IMR-90 (cell line): ENCODE results near the gene PAPPA. TPM values are rescaled to one million over a fixed set of nuclear protein-coding genes. Genes with fewer than 3 reads are reported as not detected.

Experiments used
- ATAC-seq: fragments of 200-7000 bp; cut with Tn5 transposase; 2 replicates; pipeline ENCODE4 v1.9.1; 2020; ENCODE audit warnings: low read depth, mild to moderate bottlenecking, moderate library complexity
- BruUV-seq: library from RNA; stranded (reverse); fragments of 400-500 nt; replicated peaks from 2 replicates; lab custom pipeline; 2021; lab: Mats Ljungman, UMichigan
- CTCF ChIA-PET: fragments of 300-600 bp; formaldehyde crosslinking; extraction: SDS; loops from one replicate; lab custom pipeline; 2021; ENCODE audit warnings: antibody characterized with exemption; lab: Yijun Ruan, JAX
- POLR2A ChIA-PET: fragments of 300-600 bp; sonication (Branson Sonifier 250); formaldehyde crosslinking; loops from one replicate; lab custom pipeline; 2022; ENCODE audit warnings: antibody characterized with exemption; ENCODE audit not compliant: unreplicated experiment; lab: Charles Lee
- DNase-seq: peaks from one replicate; pipeline ENCODE4 v3.0.0; 2013
- H2AFZ ChIP-seq: replicated peaks from 2 replicates; pipeline ENCODE3; 2013; ENCODE audit warnings: low read length, mild to moderate bottlenecking; ENCODE audit not compliant: poor library complexity
- H2AK5ac ChIP-seq: 2 replicates; pipeline ENCODE4 v1.6.1; 2013; ENCODE audit warnings: low read depth, low read length, inconsistent platforms
- H2AK9ac ChIP-seq: replicated peaks from 2 replicates; pipeline ENCODE3; 2013; ENCODE audit warnings: mild to moderate bottlenecking, low read depth, low read length, moderate library complexity; ENCODE audit not compliant: poor library complexity
- H2BK120ac ChIP-seq: 2 replicates; pipeline ENCODE4 v1.6.1; 2013; ENCODE audit warnings: low read depth, low read length, inconsistent platforms
- H2BK15ac ChIP-seq: 3 replicates; pipeline ENCODE4 v1.6.1; 2013; ENCODE audit warnings: low read depth, low read length, inconsistent platforms
- H2BK20ac ChIP-seq: 2 replicates; pipeline ENCODE4 v1.6.1; 2013; ENCODE audit warnings: low read depth, mild to moderate bottlenecking, inconsistent platforms, low read length, moderate library complexity
- H2BK5ac ChIP-seq: 2 replicates; pipeline ENCODE4 v1.6.1; 2013; ENCODE audit warnings: mild to moderate bottlenecking, low read depth, low read length, inconsistent platforms; ENCODE audit not compliant: poor library complexity, severe bottlenecking
- H3K14ac ChIP-seq: replicated peaks from 2 replicates; pipeline ENCODE4 v1.6.1; 2013; ENCODE audit warnings: low read depth, low read length, inconsistent platforms
- H3K18ac ChIP-seq: 2 replicates; pipeline ENCODE4 v1.6.1; 2013; ENCODE audit warnings: low read depth, low read length, control low read depth
- H3K23ac ChIP-seq: 2 replicates; pipeline ENCODE4 v1.6.1; 2013; ENCODE audit warnings: low read depth, low read length, inconsistent platforms
- H3K27ac ChIP-seq: 2 replicates; pipeline ENCODE4 v1.5.1; 2013; ENCODE audit warnings: mild to moderate bottlenecking, control low read depth, low read length; ENCODE audit not compliant: insufficient read depth
- H3K27me3 ChIP-seq: 2 replicates; pipeline ENCODE4 v1.6.1; 2013; ENCODE audit warnings: low read length; ENCODE audit not compliant: control insufficient read depth, insufficient read depth
- H3K36me3 ChIP-seq: 2 replicates; pipeline ENCODE4 v1.6.1; 2013; ENCODE audit warnings: low read length, mixed read lengths; ENCODE audit not compliant: control insufficient read depth, insufficient read depth
- H3K4ac ChIP-seq: 2 replicates; pipeline ENCODE4 v1.6.1; 2013; ENCODE audit warnings: low read depth, low read length, inconsistent platforms
- H3K4me1 ChIP-seq: 2 replicates; pipeline ENCODE4 v1.6.1; 2013; ENCODE audit warnings: low read length, mixed read lengths; ENCODE audit not compliant: control insufficient read depth, insufficient read depth
- H3K4me2 ChIP-seq: 2 replicates; pipeline ENCODE4 v1.6.1; 2013; ENCODE audit warnings: low read depth, mild to moderate bottlenecking, control low read depth, low read length, moderate library complexity
- H3K4me3 ChIP-seq: 2 replicates; pipeline ENCODE4 v1.5.1; 2013; ENCODE audit warnings: low read depth, mild to moderate bottlenecking, control low read depth, low read length, moderate library complexity; ENCODE audit not compliant: insufficient read depth
- H3K56ac ChIP-seq: 2 replicates; pipeline ENCODE4 v1.6.1; 2013; ENCODE audit warnings: low read length, inconsistent platforms; ENCODE audit not compliant: insufficient read depth; ENCODE audit errors: extremely low read depth
- H3K79me1 ChIP-seq, 2 experiments: 2 replicates each; pipeline ENCODE4 v1.6.1; 2013; ENCODE audit warnings: low read length in 2 of 2, inconsistent platforms in 1 of 2, low read depth in 1 of 2
- H3K9ac ChIP-seq: 2 replicates; pipeline ENCODE4 v1.6.1; 2013; ENCODE audit warnings: low read depth, low read length, control low read depth
- H3K9me1 ChIP-seq: 2 replicates; pipeline ENCODE4 v1.6.1; 2013; ENCODE audit warnings: low read length, inconsistent platforms; ENCODE audit not compliant: insufficient read depth
- H3K9me3 ChIP-seq: 2 replicates; pipeline ENCODE4 v1.6.1; 2013; ENCODE audit warnings: low read length; ENCODE audit not compliant: control insufficient read depth, insufficient read depth
- H4K20me1 ChIP-seq: 2 replicates; pipeline ENCODE4 v1.6.1; 2013; ENCODE audit warnings: low read length, inconsistent platforms; ENCODE audit not compliant: insufficient read depth
- H4K5ac ChIP-seq: 2 replicates; pipeline ENCODE4 v1.6.1; 2013; ENCODE audit warnings: mild to moderate bottlenecking, low read depth, low read length, control low read depth
- H4K8ac ChIP-seq, 2 experiments: 2 replicates each; pipeline ENCODE4 v1.6.1; 2013; ENCODE audit warnings: low read depth in 2 of 2, low read length in 2 of 2, control low read depth in 1 of 2, inconsistent platforms in 1 of 2
- H4K91ac ChIP-seq: 2 replicates; pipeline ENCODE4 v1.6.1; 2013; ENCODE audit warnings: low read depth, low read length, inconsistent platforms; ENCODE audit not compliant: insufficient read depth
- BHLHE40 ChIP-seq: fragments of 150-350 bp; IDR thresholded peaks from 2 replicates; pipeline ENCODE4 v1.6.1; 2016; ENCODE audit warnings: mild to moderate bottlenecking, low read depth, low read length
- CEBPB ChIP-seq: IDR thresholded peaks from 2 replicates; pipeline ENCODE4 v1.6.1; 2012; ENCODE audit warnings: low read depth, low read length, improper control_type of control experiment
- CHD1 ChIP-seq: IDR thresholded peaks from 2 replicates; pipeline ENCODE4 v1.6.1; 2012; ENCODE audit warnings: low read depth, low read length, improper control_type of control experiment
- CTCF ChIP-seq: conservative IDR thresholded peaks from 2 replicates; pipeline ENCODE4 v1.5.1; 2012; ENCODE audit warnings: mild to moderate bottlenecking, low read depth, low read length, improper control_type of control experiment
- ELK1 ChIP-seq: fragments of 150-350 bp; IDR thresholded peaks from 2 replicates; pipeline ENCODE4 v1.6.1; 2016; ENCODE audit warnings: low read depth, mild to moderate bottlenecking, low read length, moderate library complexity, borderline replicate concordance
- FOS ChIP-seq: fragments of 150-350 bp; IDR thresholded peaks from 2 replicates; pipeline ENCODE4 v1.6.1; 2016; ENCODE audit warnings: low read depth, low read length
- MAFK ChIP-seq: IDR thresholded peaks from 2 replicates; pipeline ENCODE4 v1.6.1; 2012; ENCODE audit warnings: low read depth, low read length, improper control_type of control experiment
- MAZ ChIP-seq: IDR thresholded peaks from 2 replicates; pipeline ENCODE4 v1.6.1; 2012; ENCODE audit warnings: low read depth, mild to moderate bottlenecking, low read length, improper control_type of control experiment, moderate library complexity, borderline replicate concordance
- MXI1 ChIP-seq: IDR thresholded peaks from 2 replicates; pipeline ENCODE4 v1.6.1; 2012; ENCODE audit warnings: low read depth, mild to moderate bottlenecking, low read length, moderate library complexity, borderline replicate concordance
- NFE2L2 ChIP-seq: fragments of 150-350 bp; IDR thresholded peaks from 2 replicates; pipeline ENCODE4 v1.6.1; 2016; ENCODE audit warnings: low read depth, mild to moderate bottlenecking, low read length
- POLR2A ChIP-seq: IDR thresholded peaks from 2 replicates; pipeline ENCODE4 v1.6.1; 2012; ENCODE audit warnings: mild to moderate bottlenecking, low read depth, low read length
- RAD21 ChIP-seq: IDR thresholded peaks from 2 replicates; pipeline ENCODE4 v1.6.1; 2012; ENCODE audit warnings: low read length, improper control_type of control experiment
- RCOR1 ChIP-seq: IDR thresholded peaks from 2 replicates; pipeline ENCODE4 v1.6.1; 2012; ENCODE audit warnings: mild to moderate bottlenecking, low read length, improper control_type of control experiment; ENCODE audit not compliant: insufficient replicate concordance
- RFX5 ChIP-seq: IDR thresholded peaks from 2 replicates; pipeline ENCODE4 v1.8.0; 2012; ENCODE audit warnings: low read depth, mild to moderate bottlenecking, low read length, moderate library complexity
- SMC3 ChIP-seq: fragments of 150-350 bp; IDR thresholded peaks from 2 replicates; pipeline ENCODE4 v1.6.1; 2016; ENCODE audit warnings: low read depth, mild to moderate bottlenecking, antibody characterized with exemption, low read length, moderate library complexity
- USF2 ChIP-seq: fragments of 150-350 bp; IDR thresholded peaks from 2 replicates; pipeline ENCODE4 v1.6.1; 2017; ENCODE audit warnings: mild to moderate bottlenecking, antibody characterized with exemption, low read length, low read depth
- WGBS, 2 experiments: methylation state at CpG; one replicate each; pipeline versions ENCODE4 v1.1.5 to v1.1.7; 2013; ENCODE audit warnings: missing lambda C conversion rate in 2 of 2; ENCODE audit not compliant: insufficient read length in 1 of 2; ENCODE audit errors: extremely low coverage in 2 of 2; 5-methylcytosine and 5-hydroxymethylcytosine counted together
- dilution Hi-C: fragments of 300-500 bp; cut with HindIII; formaldehyde crosslinking; loops from one replicate; pipeline ENCODE4 v1.14.3; 2018; ENCODE audit warnings: low sequenced_read_pairs; ENCODE audit not compliant: unreplicated experiment
- in situ Hi-C: fragments of 300-500 bp; cut with MboI; formaldehyde crosslinking; loops from 3 replicates; pipeline ENCODE4 v1.14.3; 2019; ENCODE audit warnings: low sequenced_read_pairs, inconsistent platforms, mixed read lengths
- intact Hi-C: fragments of 100-400 bp; cut with micrococcal nuclease; formaldehyde crosslinking; loops from 2 replicates; pipeline ENCODE4 v1.10.0; 2022
- polyA plus RNA-seq, 3 experiments: library from polyadenylated mRNA; depleted of rRNA; stranded (reverse); fragments of >200 nt; gene quantifications; 2 replicates each; pipeline ENCODE4 v1.2.3, GENCODE V29; 2012; ENCODE audit warnings: low replicate concordance in 1 of 3
- total RNA-seq: library from RNA; depleted of rRNA; stranded (reverse); fragments of >200 nt; gene quantifications from 2 replicates; pipeline ENCODE4 v1.2.3, GENCODE V29; 2012

Gene PAPPA
- total and polyA plus RNA-seq, 2 of the 4 experiments (the other 2 are of a cell fraction): 8.3 to 12.4 TPM

- no peak overlapping the region for H2BK5ac ChIP-seq
- H3K56ac ChIP-seq: no peak overlapping the region
- no peaks in the 10 kb centered on the region; the same call in none of the 2 replicates for H3K9me1 ChIP-seq
- no peak overlapping the region for H3K18ac ChIP-seq
- H3K27me3 ChIP-seq: no peaks in the 10 kb centered on the region
- H4K5ac ChIP-seq: no peak overlapping the region
- H4K91ac ChIP-seq: no peak overlapping the region
- H2BK15ac ChIP-seq: no peak overlapping the region
- no peak overlapping the region for H2AK9ac ChIP-seq
- H3K4ac ChIP-seq: no peak overlapping the region
- no peak overlapping the region for H3K14ac ChIP-seq
- H3K9ac ChIP-seq: no peak overlapping the region
- no peaks in the 10 kb centered on the region; a peak in 1 of 4 replicates for H3K79me1 ChIP-seq
- ChIA-PET POLR2A (no interaction called here), CTCF (no interaction called here)
- H3K36me3 ChIP-seq: peaks cover 47% of the 10 kb centered on the region
- H3K9me3 ChIP-seq: no peaks in the 10 kb centered on the region
- H3K23ac ChIP-seq: no peak overlapping the region
- peaks cover 6% of the 10 kb centered on the region; the same call in 1 of the 2 replicates for H4K20me1 ChIP-seq
- no peak overlapping the region for H2BK20ac ChIP-seq
- no peak overlapping the region for H3K27ac ChIP-seq
- TF ChIP-seq RAD21 (no peak), POLR2A (no peak), MAFK (no peak), CEBPB (no peak), MXI1 (no peak), SMC3 (no peak), CHD1 (no peak), BHLHE40 (no peak), ELK1 (no peak), NFE2L2 (no peak), MAZ (no peak), USF2 (no peak), FOS (no peak), RCOR1 (no peak), CTCF (no peak), RFX5 (no peak)
- no peak overlapping the region for H2BK120ac ChIP-seq
- dilution Hi-C loops (no loop called here), intact Hi-C loops (no loop called here), in situ Hi-C loops (no loop called here)
- H2AFZ ChIP-seq: no peak overlapping the region
- no peak for DNase-seq
- WGBS, 2 experiments: no CpG with 5 or more reads among the region's 5 CpGs
- no peak overlapping the region for H4K8ac ChIP-seq
- no peaks in the 10 kb centered on the region for H3K4me1 ChIP-seq
- ATAC-seq: no peak
- H3K4me2 ChIP-seq: no peak overlapping the region
- BruUV-seq: no TSS peak
- no peak overlapping the region for H3K4me3 ChIP-seq
- no peak overlapping the region for H2AK5ac ChIP-seq
Observed at GRCh38 chr9:116304761-116305160, 151.2 kb downstream of the PAPPA start.
